ENCODE data around the gene SPTLC1.
"Not testable (repeated sequence)": the region's sequence is repeated elsewhere in the genome, so short reads cannot be mapped to it uniquely, and the experiment has no call there.

The SPTLC1 gene

GRCh38 chr9:92132501-92132900 is 17.3 kb upstream of the SPTLC1 start:
- no peak for TF ChIP-seq CTCF (IDR thresholded peaks at IDR 0.05; ENCODE audit: insufficient read depth, missing control alignments)
- DNase-seq (ENCODE audit: insufficient read length, low spot score) (no peak), FAIRE-seq (no peak)

- no peak for TF ChIP-seq CTCF (IDR thresholded peaks at IDR 0.05; ENCODE audit: insufficient read depth, missing control alignments)
- DNase-seq (ENCODE audit: insufficient read length, low spot score) (no peak), FAIRE-seq (no peak)
Observed at GRCh38 chr9:92122800-92123199, 7.6 kb upstream of the SPTLC1 start.

GRCh38 chr9:92122061-92122460 is 6.8 kb upstream of the SPTLC1 start:
- no peak for FAIRE-seq
- no peak for TF ChIP-seq CTCF (IDR thresholded peaks at IDR 0.05; ENCODE audit: insufficient read depth, missing control alignments)
- DNase-seq (ENCODE audit: insufficient read length, low spot score) = no peak

- no peak for FAIRE-seq
- no peak for DNase-seq (ENCODE audit: insufficient read length, low spot score)
- TF ChIP-seq CTCF (IDR thresholded peaks at IDR 0.05; ENCODE audit: insufficient read depth, missing control alignments) = no peak
Observed at GRCh38 chr9:92121265-92121664, 6.1 kb upstream of the SPTLC1 start.

GRCh38 chr9:92120138-92120537 is 4.9 kb upstream of the SPTLC1 start:
- no peak for TF ChIP-seq CTCF (IDR thresholded peaks at IDR 0.05; ENCODE audit: insufficient read depth, missing control alignments)
- DNase-seq (ENCODE audit: insufficient read length, low spot score) (no peak), FAIRE-seq (no peak)

- no peak for DNase-seq (ENCODE audit: insufficient read length, low spot score)
- TF ChIP-seq CTCF (IDR thresholded peaks at IDR 0.05; ENCODE audit: insufficient read depth, missing control alignments) = no peak
- no peak for FAIRE-seq
Observed at GRCh38 chr9:92119586-92119985, 4.4 kb upstream of the SPTLC1 start.

GRCh38 chr9:92108122-92108521 is 7.1 kb downstream of the SPTLC1 start:
- no peak for TF ChIP-seq CTCF (IDR thresholded peaks at IDR 0.05; ENCODE audit: insufficient read depth, missing control alignments)
- no peak for FAIRE-seq
- no peak for DNase-seq (ENCODE audit: insufficient read length, low spot score)

DNA sequence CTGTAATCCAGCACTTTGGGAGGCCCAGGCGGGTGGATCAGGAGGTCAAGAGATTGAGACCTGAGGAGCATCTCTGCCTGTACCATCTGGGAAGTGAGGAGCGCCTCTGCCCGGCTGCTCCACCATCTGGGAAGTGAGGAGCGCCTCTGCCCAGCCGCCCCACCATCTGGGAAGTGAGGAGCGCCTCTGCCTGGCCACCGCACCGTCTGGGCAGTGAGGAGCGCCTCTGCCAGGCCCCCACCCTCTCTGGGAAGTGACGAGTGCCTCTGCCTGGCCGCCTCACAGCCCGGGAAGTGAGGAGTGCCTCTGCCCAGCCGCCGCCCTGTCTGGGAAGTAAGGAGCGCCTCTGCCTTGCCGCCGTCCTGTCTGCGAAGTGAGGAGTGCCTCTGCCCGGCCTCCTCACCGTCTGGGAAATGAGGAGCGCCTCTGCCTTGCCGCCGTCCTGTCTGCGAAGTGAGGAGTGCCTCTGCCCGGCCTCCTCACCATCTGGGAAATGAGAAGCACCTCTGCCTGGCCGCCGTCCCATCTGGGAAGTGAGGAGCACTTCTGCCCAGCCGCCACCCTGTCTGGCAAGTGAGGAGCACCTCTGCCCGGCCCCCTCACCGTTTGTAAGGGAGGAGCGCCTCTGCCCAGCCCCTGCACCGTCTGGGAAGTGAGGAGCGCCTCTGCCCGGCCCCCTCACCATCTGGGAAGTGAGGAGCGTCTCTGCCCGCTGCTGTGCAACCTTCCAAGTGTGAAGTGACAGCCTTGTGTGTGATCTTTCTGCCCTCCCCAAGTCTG is 9.6 kb downstream of the SPTLC1 start:
- DNase-seq (ENCODE audit: insufficient read length, low spot score); FAIRE-seq: not testable (repeated sequence)

DNA sequence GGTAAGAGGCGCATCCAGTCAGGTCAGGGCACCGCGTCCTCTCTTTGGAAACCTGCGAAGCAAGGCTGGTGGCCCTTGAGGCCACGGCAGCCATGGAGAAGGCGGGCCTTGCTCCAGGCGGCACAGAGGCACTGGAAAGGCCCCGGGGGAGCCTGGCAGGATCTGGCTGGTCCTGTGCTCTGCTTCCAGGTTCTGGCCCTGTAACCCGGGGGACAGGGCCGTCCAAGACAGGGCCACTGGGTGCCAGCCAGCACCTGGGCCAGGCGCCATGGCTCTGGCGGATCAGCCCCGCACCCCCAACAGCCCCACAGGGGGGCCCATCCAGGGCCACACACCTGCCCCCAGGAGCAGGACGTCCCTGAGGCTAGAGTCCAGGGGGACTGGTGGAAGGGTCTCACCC is 11.6 kb downstream of the SPTLC1 start:
- not testable (repeated sequence) for DNase-seq (ENCODE audit: insufficient read length, low spot score); FAIRE-seq

All from D721Med (cell line).